Keratinocyte (primary cell): ENCODE data around the gene INPP5A. TPM values are rescaled to one million over a fixed set of nuclear protein-coding genes. Genes with fewer than 3 reads are reported as not detected.

ENCODE experiments used
- DNase-seq: peaks from one replicate; pipeline ENCODE4 v3.0.0-alpha.2; 2011; ENCODE audit warnings: low read depth, missing footprints, low spot score
- FAIRE-seq: peaks from 2 replicates; lab custom pipeline; 2011; peaks lifted over from hg19 to GRCh38; lab: Jason Lieb, UNC
- H2AFZ ChIP-seq: 2 replicates; pipeline ENCODE4 v1.6.0; 2012; ENCODE audit warnings: low read length, control low read depth, inconsistent platforms; ENCODE audit not compliant: control insufficient read depth
- H3K27ac ChIP-seq: 2 replicates; pipeline ENCODE4 v1.5.1; 2011; ENCODE audit warnings: low read length; ENCODE audit not compliant: control insufficient read depth, insufficient read depth
- H3K27me3 ChIP-seq: 3 replicates; pipeline ENCODE4 v1.6.0; 2011; ENCODE audit warnings: low read length; ENCODE audit not compliant: control insufficient read depth, insufficient read depth; ENCODE audit errors: extremely low read depth
- H3K36me3 ChIP-seq, 2 experiments: 2 replicates in 1 of 2; 3 replicates in 1 of 2; pipeline ENCODE4 v1.5.1; 2011; ENCODE audit warnings: low read length in 2 of 2, mild to moderate bottlenecking in 1 of 2; ENCODE audit not compliant: control insufficient read depth in 2 of 2, insufficient read depth in 2 of 2; ENCODE audit errors: extremely low read depth in 1 of 2
- H3K4me1 ChIP-seq: 3 replicates; pipeline ENCODE4 v1.5.1; 2011; ENCODE audit warnings: low read length; ENCODE audit not compliant: control insufficient read depth, insufficient read depth; ENCODE audit errors: extremely low read depth
- H3K4me2 ChIP-seq: 3 replicates; pipeline ENCODE4 v1.6.0; 2011; ENCODE audit warnings: low read depth, low read length; ENCODE audit not compliant: control insufficient read depth, insufficient read depth; ENCODE audit errors: extremely low read depth
- H3K4me3 ChIP-seq, 3 experiments: fragments of 200-600 bp in 1 of 3; sonication (generic) in 1 of 3; 2 replicates in 2 of 3; 3 replicates in 1 of 3; pipeline ENCODE4 v1.5.1; 2011 to 2016; ENCODE audit warnings: low read length in 3 of 3, mild to moderate bottlenecking in 3 of 3, control low read depth in 2 of 3, inconsistent platforms in 1 of 3, low read depth in 1 of 3, mixed read lengths in 1 of 3, mixed run types in 1 of 3, moderate library complexity in 1 of 3; ENCODE audit not compliant: control insufficient read depth in 2 of 3, insufficient read depth in 2 of 3; ENCODE audit errors: extremely low read depth in 1 of 3
- H3K79me2 ChIP-seq: 2 replicates; pipeline ENCODE4 v1.6.0; 2012; ENCODE audit warnings: low read length; ENCODE audit not compliant: control insufficient read depth, insufficient read depth
- H3K9ac ChIP-seq: 3 replicates; pipeline ENCODE4 v1.6.0; 2011; ENCODE audit warnings: low read length; ENCODE audit not compliant: control insufficient read depth, insufficient read depth; ENCODE audit errors: extremely low read depth
- H3K9me1 ChIP-seq: 3 replicates; pipeline ENCODE4 v1.6.0; 2011; ENCODE audit warnings: low read length; ENCODE audit not compliant: control insufficient read depth, insufficient read depth; ENCODE audit errors: extremely low read depth
- H3K9me3 ChIP-seq: 2 replicates; pipeline ENCODE4 v1.5.1; 2012; ENCODE audit warnings: low read depth, low read length; ENCODE audit not compliant: control insufficient read depth
- H4K20me1 ChIP-seq: 3 replicates; pipeline ENCODE4 v1.6.0; 2011; ENCODE audit warnings: low read length; ENCODE audit not compliant: control insufficient read depth, insufficient read depth; ENCODE audit errors: extremely low read depth
- CTCF ChIP-seq, 3 experiments: IDR thresholded peaks in 1 of 3; conservative IDR thresholded peaks in 1 of 3; optimal IDR thresholded peaks in 1 of 3; 2 replicates in 2 of 3; 3 replicates in 1 of 3; pipeline versions ENCODE3 to v1.5.1; 2011; ENCODE audit warnings: low read length in 3 of 3, mild to moderate bottlenecking in 3 of 3, moderate library complexity in 2 of 3, control low read depth in 1 of 3, inconsistent platforms in 1 of 3; ENCODE audit not compliant: insufficient read depth in 2 of 3; ENCODE audit errors: extremely low read depth in 1 of 3
- EZH2 ChIP-seq: IDR thresholded peaks from one replicate; pipeline ENCODE4 v1.6.1; 2012; ENCODE audit warnings: inconsistent platforms, mild to moderate bottlenecking, low read length, moderate library complexity
- dilution Hi-C: fragments of 300-500 bp; cut with MboI; formaldehyde crosslinking; loops from one replicate; pipeline ENCODE4 v1.7.0; 2020; ENCODE audit warnings: low sequenced_read_pairs; ENCODE audit not compliant: extremely low pct_ligation_motif_present
- polyA plus RNA-seq, 5 experiments: library from polyadenylated mRNA; depleted of rRNA in 3 of 5; stranded (reverse) in 3 of 5; stranded (forward) in 1 of 5; unstranded in 1 of 5; fragments of >200 nt; gene quantifications; 1 replicate in 1 of 5; 2 replicates in 3 of 5; 3 replicates in 1 of 5; pipeline versions ENCODE4 v1.2.1 to v1.2.3, GENCODE V29; 2011 to 2012; ENCODE audit warnings: missing spikeins in 2 of 5, low read depth in 1 of 5, low replicate concordance in 1 of 5

Gene INPP5A
- polyA plus RNA-seq, 1 donor (not counting 4 experiments of a cell fraction or from before 2014, with no cell fraction given) = 11.2 TPM

DNA sequence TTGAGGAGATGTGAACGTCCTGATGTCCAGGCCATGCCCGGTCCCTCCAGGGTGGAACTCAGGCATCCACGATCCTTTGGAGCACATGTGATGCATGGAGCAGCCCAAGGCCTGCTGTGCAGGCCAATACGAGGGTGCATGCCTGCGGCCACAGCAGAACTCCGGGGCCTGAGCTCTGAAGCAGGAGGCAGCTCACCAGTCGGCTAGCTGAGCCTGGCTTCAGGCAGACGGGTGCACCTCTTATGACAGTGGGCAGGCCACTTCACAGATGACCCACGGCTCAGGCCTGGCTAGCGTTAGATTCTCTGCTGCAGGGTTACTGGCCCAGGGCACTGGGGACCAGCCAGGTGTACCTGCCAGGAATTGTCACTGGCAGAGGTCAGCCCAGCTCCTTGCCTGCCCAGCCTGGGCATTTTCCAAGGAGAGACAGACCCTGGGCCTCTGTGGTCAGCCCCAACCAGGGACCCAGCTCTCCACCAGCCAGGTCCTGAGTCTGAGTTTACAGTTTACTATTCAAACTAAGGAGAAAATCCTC lies 29.6 kb upstream of the INPP5A start:
- DNase-seq (no peak), FAIRE-seq (no peak)
- Histone ChIP-seq H4K20me1 (peaks cover 3% of the 10 kb centered on the region), H2AFZ (no peak overlapping the region), H3K9ac (no peak overlapping the region), H3K9me1 (no peaks in the 10 kb centered on the region), H3K4me2 (no peak overlapping the region), H3K36me3 (no peaks in the 10 kb centered on the region), H3K4me1 (no peaks in the 10 kb centered on the region), H3K27me3 (peaks cover 9% of the 10 kb centered on the region), H3K4me3 (no peak overlapping the region), H3K79me2 (no peaks in the 10 kb centered on the region), H3K27ac (no peak overlapping the region), H3K9me3 (no peaks in the 10 kb centered on the region)
- dilution Hi-C loops = no loop called here
- no peak for TF ChIP-seq EZH2

DNA sequence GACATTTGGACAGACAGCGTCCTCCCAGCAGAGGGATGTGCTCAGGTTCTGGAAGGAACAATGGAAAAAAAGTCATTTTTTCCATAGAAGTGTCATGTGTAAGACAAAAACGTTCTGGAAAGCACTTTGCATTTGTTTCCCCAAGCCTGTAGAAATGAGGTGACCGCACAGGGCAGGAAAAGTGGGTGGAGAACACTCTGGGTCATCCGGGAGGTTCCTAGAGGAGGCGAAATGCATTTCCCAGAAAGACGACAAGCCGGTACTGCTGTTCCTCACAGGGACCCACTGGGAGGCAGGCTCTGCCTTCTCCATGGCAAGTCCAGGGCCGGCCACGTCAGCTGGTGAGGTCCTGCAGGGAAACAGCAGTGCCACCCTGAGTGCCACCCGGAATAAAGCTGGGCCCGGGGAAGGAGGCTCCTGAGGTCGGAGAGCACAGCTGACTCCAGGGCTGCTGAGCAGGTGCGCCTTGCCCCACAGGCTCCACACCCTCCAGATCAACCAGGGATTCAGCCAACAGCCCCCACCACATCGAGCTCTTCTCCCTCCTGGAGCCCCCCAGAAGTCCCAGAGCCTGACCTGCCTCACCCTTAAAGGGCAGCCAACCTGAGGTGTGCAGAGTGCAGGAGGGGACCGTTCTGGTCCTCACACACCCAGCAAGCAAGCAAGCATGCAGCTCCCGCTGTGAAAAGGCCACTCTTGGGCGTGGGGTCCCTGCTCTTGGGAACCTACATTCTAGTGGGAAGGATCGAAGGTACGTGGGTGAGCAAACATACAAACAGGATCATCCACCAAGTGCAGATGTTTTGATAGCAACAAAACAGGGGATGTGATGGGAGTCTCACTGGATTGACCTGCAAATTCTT lies 28.8 kb upstream of the INPP5A start:
- dilution Hi-C loops = no loop called here
- Histone ChIP-seq H3K27ac (no peak overlapping the region), H3K9ac (no peak overlapping the region), H3K79me2 (no peaks in the 10 kb centered on the region), H3K4me2 (no peak overlapping the region), H2AFZ (no peak overlapping the region), H3K36me3 (no peaks in the 10 kb centered on the region), H4K20me1 (peaks cover 2% of the 10 kb centered on the region), H3K9me3 (no peaks in the 10 kb centered on the region), H3K9me1 (no peaks in the 10 kb centered on the region), H3K27me3 (peaks cover 7% of the 10 kb centered on the region), H3K4me3 (no peak overlapping the region), H3K4me1 (no peaks in the 10 kb centered on the region)
- FAIRE-seq (no peak), DNase-seq (no peak)
- TF ChIP-seq CTCF (optimal IDR thresholded peaks at IDR 0.05 in 1 of 3, IDR thresholded peaks at IDR 0.05 in 1 of 3, conservative IDR thresholded peaks at IDR 0.05 in 1 of 3; ENCODE audit: extremely low read depth in 1 of 3, insufficient read depth in 2 of 3, low read length in 3 of 3) (peak in 1 of 3 experiments; percentile 10), EZH2 (no peak)
